IPS DF 19.7 (cell line): ENCODE data around the gene CDC42EP4.

Experiments used
- DNase-seq: peaks from one replicate; pipeline ENCODE4 v3.0.0-alpha.2; 2013; ENCODE audit warnings: low read depth, low spot score

Gene CDC42EP4

GRCh38 chr17:73255671-73256181 is 56.1 kb downstream of the CDC42EP4 start:
- no peak for DNase-seq

GRCh38 chr17:73251871-73252270 is 59.9 kb downstream of the CDC42EP4 start:
- DNase-seq, result no peak

GRCh38 chr17:73250851-73251640 is 60.8 kb downstream of the CDC42EP4 start:
- no peak for DNase-seq

- DNase-seq, result no peak
Observed at GRCh38 chr17:73249700-73250099, 62.1 kb downstream of the CDC42EP4 start.

GRCh38 chr17:73248532-73248931 is 63.3 kb downstream of the CDC42EP4 start:
- DNase-seq, result no peak

- DNase-seq, result no peak
Observed at GRCh38 chr17:73247726-73248125, 64.1 kb downstream of the CDC42EP4 start.

- no peak for DNase-seq
Observed at GRCh38 chr17:73240561-73240960, 71.2 kb downstream of the CDC42EP4 start.

- DNase-seq, result no peak
Observed at GRCh38 chr17:73237714-73238113, 74.1 kb downstream of the CDC42EP4 start.

GRCh38 chr17:73234736-73235135 is 77.1 kb downstream of the CDC42EP4 start:
- no peak for DNase-seq
